Fibroblast of pulmonary artery (primary cell): ENCODE results near the gene JARID2.

Source experiments
- DNase-seq: peaks from one replicate; pipeline ENCODE4 v3.0.0-alpha.2; 2010; ENCODE audit warnings: low read depth
- H3K4me3 ChIP-seq: replicated peaks from 2 replicates; pipeline ENCODE4 v1.5.1; 2011; ENCODE audit warnings: low read depth, mild to moderate bottlenecking, control low read depth, low read length, moderate library complexity
- CTCF ChIP-seq: IDR thresholded peaks from 2 replicates; pipeline ENCODE4 v1.5.1; 2011; ENCODE audit warnings: mild to moderate bottlenecking, control low read depth, low read length, inconsistent platforms; ENCODE audit errors: missing control alignments

JARID2 gene

DNA sequence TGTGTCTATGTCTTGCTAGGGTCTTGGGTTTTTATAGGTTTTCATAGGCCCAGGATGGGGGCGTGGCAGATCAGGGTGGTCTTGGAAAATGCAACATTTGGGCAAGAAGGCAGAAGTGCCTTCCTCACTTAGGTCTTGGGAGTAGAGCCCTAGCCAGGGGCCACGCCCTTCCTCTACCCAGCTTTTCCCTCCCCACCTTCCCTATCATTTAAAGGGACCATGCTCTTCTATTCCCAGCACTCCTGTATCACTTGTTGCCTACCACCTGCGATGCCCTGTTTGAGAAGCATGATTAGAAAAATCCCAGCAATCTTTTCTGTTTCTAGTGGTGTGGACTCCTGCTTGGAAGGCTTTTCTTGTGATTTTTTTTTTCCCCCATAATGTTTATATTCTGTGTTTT, 190.6 kb downstream of the JARID2 start:
- DNase-seq = no peak
- H3K4me3 ChIP-seq = no peak overlapping the region
- no peak for TF ChIP-seq CTCF

- no peak for DNase-seq
- TF ChIP-seq CTCF = no peak
- H3K4me3 ChIP-seq = no peak overlapping the region
These were observed 191.3 kb downstream of the JARID2 start for GRCh38 chr6:15437090-15437635.

DNA sequence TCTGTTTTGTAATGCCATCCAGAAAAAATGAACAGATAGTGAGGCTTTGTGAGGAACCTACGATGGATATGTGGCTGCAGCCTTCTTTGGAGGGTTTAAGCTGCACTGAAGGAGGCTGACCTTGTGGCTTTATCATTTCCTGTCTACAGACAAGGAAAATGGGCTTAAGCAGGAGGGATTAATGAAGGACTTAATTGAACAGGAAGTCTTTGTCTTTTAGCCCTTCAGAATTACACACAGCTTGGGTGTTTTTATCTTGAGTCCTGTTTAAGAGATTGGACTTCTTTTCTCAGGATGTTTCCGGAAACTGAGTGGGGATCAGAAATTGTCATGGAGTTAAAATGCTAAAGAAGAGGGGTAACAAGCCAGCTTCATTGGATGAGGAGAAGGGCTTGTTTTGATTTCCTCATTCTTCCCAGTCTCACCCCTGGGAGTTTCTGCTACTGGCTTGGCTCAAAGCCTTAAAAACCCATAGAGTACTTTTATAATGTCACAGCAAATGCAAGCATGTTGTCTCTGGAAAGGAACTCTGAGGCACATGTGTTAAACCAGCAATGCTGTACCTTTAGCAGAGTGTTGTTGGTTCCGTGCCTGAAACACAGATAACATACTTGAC, 193.6 kb downstream of the JARID2 start:
- no peak overlapping the region for H3K4me3 ChIP-seq
- TF ChIP-seq CTCF = no peak
- no peak for DNase-seq

DNA sequence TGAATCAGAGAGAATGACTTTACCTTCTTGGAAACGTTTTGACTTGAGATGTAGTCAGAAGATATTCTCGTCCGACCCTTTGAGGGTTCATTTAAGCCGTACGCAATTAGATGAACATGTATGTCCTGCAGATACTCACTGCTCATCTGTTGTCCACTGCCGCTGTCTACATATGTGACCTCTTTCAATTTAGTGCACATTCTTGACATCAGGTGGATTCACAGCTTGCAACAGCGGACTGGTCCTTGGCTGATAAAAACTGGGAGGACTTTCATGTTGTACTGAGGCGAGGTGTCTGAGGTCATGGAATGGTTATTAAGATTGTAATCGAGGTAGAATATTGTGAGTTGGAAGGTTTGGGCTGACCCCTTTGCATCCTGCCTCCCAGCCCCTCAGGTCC, 194.2 kb downstream of the JARID2 start:
- DNase-seq = no peak
- no peak overlapping the region for H3K4me3 ChIP-seq
- no peak for TF ChIP-seq CTCF

- no peak overlapping the region for H3K4me3 ChIP-seq
- peak; percentile 94 for TF ChIP-seq CTCF
- DNase-seq = peak; percentile 87
These were observed 195.5 kb downstream of the JARID2 start for GRCh38 chr6:15441215-15441868.

GRCh38 chr6:15441981-15442380, 196.1 kb downstream of the JARID2 start:
- no peak for DNase-seq
- TF ChIP-seq CTCF = no peak

More at GRCh38 chr6:15441981-15442380, 196.1 kb downstream of the JARID2 start:
- H3K4me3 ChIP-seq = no peak overlapping the region
